ENCODE data around the gene SH2D3A. TPM values are rescaled to one million over a fixed set of nuclear protein-coding genes. Genes with fewer than 3 reads are reported as not detected.
A peak's percentile ranks its signal among the peaks of the same experiment; 100 is the strongest.

Gene SH2D3A
- total RNA-seq, 1 donor from 2014 or later = 1.5 TPM

GRCh38 chr19:6737284-6737872 is 29.9 kb downstream of the SH2D3A start, which contains the start of gene GPR108:
TSS of gene GPR108 (minus strand) at chr19:6737580. CDS start at chr19:6737576, 4 bp downstream.
- Mint-ChIP-seq H3K27ac (ENCODE audit: unreplicated experiment) (peak within 1 kb of the TSS; percentile 92), H3K27me3 (ENCODE audit: unreplicated experiment) (peaks cover 23% of the 10 kb centered on the region), H3K36me3 (ENCODE audit: low read depth, unreplicated experiment) (peaks cover 14% of the 10 kb centered on the region), H3K4me1 (ENCODE audit: unreplicated experiment) (peaks cover 17% of the 10 kb centered on the region), H3K4me3 (ENCODE audit: unreplicated experiment) (peak within 1 kb of the TSS; percentile 98), H3K9me3 (ENCODE audit: unreplicated experiment) (no peaks in the 10 kb centered on the region)
- no peak for TF ChIP-seq CTCF (IDR thresholded peaks at IDR 0.05; ENCODE audit: unreplicated experiment)
- DNase-seq (ENCODE audit: low spot score) = peak; percentile 99

- Mint-ChIP-seq H3K4me3 (ENCODE audit: unreplicated experiment) (peak overlapping the region; percentile 98), H3K4me1 (ENCODE audit: unreplicated experiment) (peaks cover 17% of the 10 kb centered on the region), H3K36me3 (ENCODE audit: low read depth, unreplicated experiment) (peaks cover 15% of the 10 kb centered on the region), H3K27ac (ENCODE audit: unreplicated experiment) (peak overlapping the region; percentile 92), H3K9me3 (ENCODE audit: unreplicated experiment) (no peaks in the 10 kb centered on the region), H3K27me3 (ENCODE audit: unreplicated experiment) (peaks cover 23% of the 10 kb centered on the region)
- no peak for TF ChIP-seq CTCF (IDR thresholded peaks at IDR 0.05; ENCODE audit: unreplicated experiment)
- no peak for DNase-seq (ENCODE audit: low spot score)
Observed at GRCh38 chr19:6736917-6737283, 30.3 kb downstream of the SH2D3A start.

- Mint-ChIP-seq H3K36me3 (ENCODE audit: low read depth, unreplicated experiment) (peaks cover 15% of the 10 kb centered on the region), H3K4me1 (ENCODE audit: unreplicated experiment) (peaks cover 17% of the 10 kb centered on the region), H3K27me3 (ENCODE audit: unreplicated experiment) (peaks cover 23% of the 10 kb centered on the region), H3K9me3 (ENCODE audit: unreplicated experiment) (no peaks in the 10 kb centered on the region), H3K27ac (ENCODE audit: unreplicated experiment) (peak overlapping the region; percentile 92), H3K4me3 (ENCODE audit: unreplicated experiment) (peak overlapping the region; percentile 98)
- peak; percentile 77 for DNase-seq (ENCODE audit: low spot score)
- peak; percentile 14 for TF ChIP-seq CTCF (IDR thresholded peaks at IDR 0.05; ENCODE audit: unreplicated experiment)
Observed at GRCh38 chr19:6736169-6736916, 30.9 kb downstream of the SH2D3A start.

- DNase-seq (ENCODE audit: low spot score) = peak; percentile 22
- H3K27ac Mint-ChIP-seq (ENCODE audit: unreplicated experiment) = peak overlapping the region; percentile 84
- peaks cover 15% of the 10 kb centered on the region for H3K36me3 Mint-ChIP-seq (ENCODE audit: low read depth, unreplicated experiment)
- peaks cover 17% of the 10 kb centered on the region for H3K4me1 Mint-ChIP-seq (ENCODE audit: unreplicated experiment)
- H3K4me3 Mint-ChIP-seq (ENCODE audit: unreplicated experiment) = peak overlapping the region; percentile 98
- H3K27me3 Mint-ChIP-seq (ENCODE audit: unreplicated experiment) = peaks cover 23% of the 10 kb centered on the region
- TF ChIP-seq CTCF (IDR thresholded peaks at IDR 0.05; ENCODE audit: unreplicated experiment) = no peak
- H3K9me3 Mint-ChIP-seq (ENCODE audit: unreplicated experiment) = no peaks in the 10 kb centered on the region
Observed at GRCh38 chr19:6735181-6735911, 31.9 kb downstream of the SH2D3A start.
